Sigmoid colon (tissue), 7 donors: ENCODE results near the gene EFNB1. TPM values are rescaled to one million over a fixed set of nuclear protein-coding genes. Genes with fewer than 3 reads are reported as not detected.

Experiments
- DNase-seq: peaks from one replicate; pipeline ENCODE4 v3.0.0-alpha.2; 2019
- H3K27ac ChIP-seq, 4 donors: fragments of 200-600 bp; sonication (generic); one replicate each; pipeline ENCODE4 v1.5.1; 2016 to 2019; ENCODE audit warnings: mild to moderate bottlenecking in 1 of 4
- H3K27me3 ChIP-seq, 3 donors: fragments of 200-600 bp; sonication (generic); one replicate each; pipeline ENCODE4 v1.5.1; 2019; ENCODE audit warnings: mild to moderate bottlenecking in 1 of 3
- H3K36me3 ChIP-seq, 4 donors: fragments of 200-600 bp; sonication (generic); one replicate each; pipeline ENCODE4 v1.5.1; 2016 to 2019
- H3K4me1 ChIP-seq, 4 donors: fragments of 200-600 bp; sonication (generic); one replicate each; pipeline ENCODE4 v1.5.1; 2017 to 2019
- H3K4me3 ChIP-seq, 4 donors: fragments of 200-600 bp; sonication (generic); one replicate each; pipeline ENCODE4 v1.5.1; 2017 to 2019; ENCODE audit warnings: mild to moderate bottlenecking in 2 of 4, moderate library complexity in 1 of 4
- H3K9me3 ChIP-seq, 4 donors: fragments of 200-600 bp in 3 of 4; sonication (generic) in 3 of 4; one replicate each; pipeline versions ENCODE4 v1.5.1 to v1.6.1; 2013 to 2019
- CTCF ChIP-seq, 4 experiments: fragments of 450-650 bp in 3 of 4; fragments of 200-600 bp in 1 of 4; IDR thresholded peaks; one replicate each; pipeline ENCODE4 v1.5.1; 2016 to 2019; ENCODE audit warnings: antibody characterized with exemption in 4 of 4, mild to moderate bottlenecking in 3 of 4, moderate library complexity in 2 of 4
- EP300 ChIP-seq, 4 donors: sonication (generic); formaldehyde crosslinking; IDR thresholded peaks; one replicate each; pipeline ENCODE4 v1.6.1; 2017; ENCODE audit warnings: antibody characterized with exemption in 4 of 4
- POLR2A ChIP-seq, 2 donors: fragments of 450-650 bp; IDR thresholded peaks; one replicate each; pipeline ENCODE4 v1.6.1; 2016; ENCODE audit warnings: antibody characterized with exemption in 2 of 2, mild to moderate bottlenecking in 2 of 2, moderate library complexity in 2 of 2
- POLR2AphosphoS5 ChIP-seq, 4 donors: sonication (generic); formaldehyde crosslinking; IDR thresholded peaks; one replicate each; pipeline ENCODE4 v1.6.1; 2017; ENCODE audit warnings: antibody characterized with exemption in 4 of 4
- WGBS, 2 donors: extraction: QIAGEN DNeasy Blood & Tissue Kit; methylation state at CpG; one replicate each; pipeline ENCODE4 v1.1.7; 2013; 5-methylcytosine and 5-hydroxymethylcytosine counted together
- intact Hi-C: fragments of 100-400 bp; cut with DNase I; formaldehyde crosslinking; loops from one replicate; pipeline ENCODE4 v1.15.1; 2023
- polyA plus RNA-seq, 3 donors: library from polyadenylated mRNA; stranded (reverse); fragments of 200-250 nt; gene quantifications; one replicate each; pipeline ENCODE4 v1.2.3, GENCODE V29; 2013
- total RNA-seq, 4 donors: library from RNA; depleted of rRNA; stranded (reverse); fragments of >200 nt; gene quantifications; one replicate each; pipeline ENCODE4 v1.1.0, GENCODE V29; 2016
- donor health status: healthy with polysubstance abuse.
- donor health status: Bipolar disorder and iron deficiency.
- donor health status: healthy.

EFNB1 gene
- total and polyA plus RNA-seq, 7 donors: 9.5 to 53.2 (median 16.2) TPM

- Histone ChIP-seq H3K27ac (no peak overlapping the region), H3K4me1 (no peaks in the 10 kb centered on the region), H3K4me3 (no peak overlapping the region), H3K27me3 (no peaks in the 10 kb centered on the region), H3K36me3 (no peaks in the 10 kb centered on the region), H3K9me3 (no peaks in the 10 kb centered on the region)
- intact Hi-C loops: loop anchor here (2.0 to 10.0 kb wide), 2 partner anchors 75 to 293 kb away; no protein-coding TSS in a partner anchor
- TF ChIP-seq CTCF (IDR thresholded peaks at IDR 0.05): peak in 1 of 4 experiments; percentile 25
- TF ChIP-seq POLR2AphosphoS5 (IDR thresholded peaks at IDR 0.05): no peak
- 25 to 46% methylated on average over 3 of the region's 3 CpGs for WGBS, 2 donors
- DNase-seq: no peak
These were observed 21.0 kb upstream of the EFNB1 start for GRCh38 chrX:68807818-68808217.

- DNase-seq: no peak
- no peak overlapping the region for H3K27ac ChIP-seq
- H3K4me3 ChIP-seq: no peak overlapping the region
- no peaks in the 10 kb centered on the region for H3K4me1 ChIP-seq
- H3K36me3 ChIP-seq: no peaks in the 10 kb centered on the region
- no peaks in the 10 kb centered on the region for H3K9me3 ChIP-seq
- WGBS, 2 donors: 75 to 83% methylated on average over 6 of the region's 6 CpGs
- H3K27me3 ChIP-seq: no peaks in the 10 kb centered on the region
- TF ChIP-seq CTCF (IDR thresholded peaks at IDR 0.05): peak in 2 of 4 experiments; percentile 26 to 29
- no peak for TF ChIP-seq POLR2A (IDR thresholded peaks at IDR 0.05)
- intact Hi-C loops: loop anchor here (2.0 to 10.0 kb wide), 2 partner anchors 76 to 294 kb away; no protein-coding TSS in a partner anchor
These were observed 20.0 kb upstream of the EFNB1 start for GRCh38 chrX:68808686-68809357.

GRCh38 chrX:68820476-68821110, 8.2 kb upstream of the EFNB1 start:
- no peak for DNase-seq
- no peaks in the 10 kb centered on the region for H3K9me3 ChIP-seq
- intact Hi-C loops: loop anchor here (5.0 kb wide), 1 partner anchor 567 kb away; no protein-coding TSS in a partner anchor
- peaks cover 0 to 3% (median 0%) of the 10 kb centered on the region in 3 donors for H3K27me3 ChIP-seq
- H3K36me3 ChIP-seq: no peaks in the 10 kb centered on the region
- no peak overlapping the region for H3K4me3 ChIP-seq
- TF ChIP-seq EP300 (IDR thresholded peaks at IDR 0.05) (no peak), POLR2A (IDR thresholded peaks at IDR 0.05) (no peak), CTCF (IDR thresholded peaks at IDR 0.05) (no peak), POLR2AphosphoS5 (IDR thresholded peaks at IDR 0.05) (no peak)
- no peak overlapping the region for H3K27ac ChIP-seq
- peaks cover 0 to 4% (median 2%) of the 10 kb centered on the region in 4 donors for H3K4me1 ChIP-seq
- 63 to 67% methylated on average over 6 of the region's 6 CpGs for WGBS, 2 donors

GRCh38 chrX:68821616-68822015, 7.2 kb upstream of the EFNB1 start:
- Histone ChIP-seq H3K9me3 (no peaks in the 10 kb centered on the region), H3K4me3 (no peak overlapping the region), H3K27me3 (peaks cover 0 to 3% (median 0%) of the 10 kb centered on the region in 3 donors), H3K27ac (no peak overlapping the region), H3K36me3 (no peaks in the 10 kb centered on the region), H3K4me1 (peaks cover 0 to 4% (median 2%) of the 10 kb centered on the region in 4 donors)
- DNase-seq: no peak
- TF ChIP-seq CTCF (IDR thresholded peaks at IDR 0.05) (no peak), POLR2A (IDR thresholded peaks at IDR 0.05) (no peak), POLR2AphosphoS5 (IDR thresholded peaks at IDR 0.05) (no peak), EP300 (IDR thresholded peaks at IDR 0.05) (no peak)
- WGBS, 2 donors: 70 to 76% methylated on average over 3 of the region's 3 CpGs
- intact Hi-C loops: loop anchor here (5.0 kb wide), 1 partner anchor 566 kb away; no protein-coding TSS in a partner anchor
